ENCODE results near the gene LMO4. TPM values are rescaled to one million over a fixed set of nuclear protein-coding genes. Genes with fewer than 3 reads are reported as not detected.

Gene LMO4
- total RNA-seq, 1 donor from 2014 or later, result 28.0 TPM

GRCh38 chr1:87358219-87358618 is 29.5 kb downstream of the LMO4 start:
- DNase-seq (ENCODE audit: low read depth), result peak; percentile 1

DNA sequence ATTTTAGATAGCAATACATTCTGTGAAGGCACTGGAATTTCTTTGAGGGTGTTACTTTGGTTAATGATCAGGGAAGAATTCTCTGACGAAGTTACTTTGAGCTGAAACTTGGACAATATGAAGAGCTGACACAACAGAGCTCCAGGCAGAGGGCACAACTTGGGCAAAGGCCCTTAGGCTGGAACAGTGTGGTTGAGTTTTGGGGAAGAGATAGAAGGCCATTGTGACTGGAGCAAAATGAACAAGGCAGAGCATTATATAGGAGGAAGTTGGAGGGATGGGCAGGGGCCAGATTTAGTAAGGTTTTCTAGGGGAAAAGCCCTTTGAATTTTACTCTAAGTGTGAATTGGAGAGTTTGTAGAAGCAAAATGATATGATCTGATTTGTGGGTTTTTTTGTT is 30.9 kb downstream of the LMO4 start:
- no peak for DNase-seq (ENCODE audit: low read depth)

GRCh38 chr1:87362063-87362833 is 33.6 kb downstream of the LMO4 start:
- DNase-seq (ENCODE audit: low read depth), result no peak

- DNase-seq (ENCODE audit: low read depth), result peak; percentile 17
Observed at GRCh38 chr1:87362834-87363426, 34.2 kb downstream of the LMO4 start.

DNA sequence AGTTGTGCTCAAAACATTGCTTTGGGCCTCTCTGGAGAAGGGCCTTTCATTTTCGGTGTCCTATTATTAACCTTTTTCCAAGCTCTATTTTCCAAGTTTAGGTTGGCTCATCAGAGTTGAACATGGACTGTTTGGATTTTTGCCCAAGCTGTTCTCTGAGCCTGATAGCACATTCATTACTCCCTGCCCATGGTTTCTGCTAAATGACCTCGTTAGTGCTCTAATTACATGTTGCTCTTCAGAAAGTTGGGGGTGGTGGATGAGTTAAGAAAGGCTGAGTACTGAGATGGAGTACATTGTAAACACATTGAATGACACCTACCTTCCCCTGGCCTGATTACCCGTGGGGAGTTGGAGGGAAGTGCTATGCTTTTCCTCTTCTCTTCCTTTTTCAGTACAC is 38.9 kb downstream of the LMO4 start:
- no peak for DNase-seq (ENCODE audit: low read depth)

GRCh38 chr1:87368907-87369306 is 40.2 kb downstream of the LMO4 start:
- DNase-seq (ENCODE audit: low read depth), result no peak

DNA sequence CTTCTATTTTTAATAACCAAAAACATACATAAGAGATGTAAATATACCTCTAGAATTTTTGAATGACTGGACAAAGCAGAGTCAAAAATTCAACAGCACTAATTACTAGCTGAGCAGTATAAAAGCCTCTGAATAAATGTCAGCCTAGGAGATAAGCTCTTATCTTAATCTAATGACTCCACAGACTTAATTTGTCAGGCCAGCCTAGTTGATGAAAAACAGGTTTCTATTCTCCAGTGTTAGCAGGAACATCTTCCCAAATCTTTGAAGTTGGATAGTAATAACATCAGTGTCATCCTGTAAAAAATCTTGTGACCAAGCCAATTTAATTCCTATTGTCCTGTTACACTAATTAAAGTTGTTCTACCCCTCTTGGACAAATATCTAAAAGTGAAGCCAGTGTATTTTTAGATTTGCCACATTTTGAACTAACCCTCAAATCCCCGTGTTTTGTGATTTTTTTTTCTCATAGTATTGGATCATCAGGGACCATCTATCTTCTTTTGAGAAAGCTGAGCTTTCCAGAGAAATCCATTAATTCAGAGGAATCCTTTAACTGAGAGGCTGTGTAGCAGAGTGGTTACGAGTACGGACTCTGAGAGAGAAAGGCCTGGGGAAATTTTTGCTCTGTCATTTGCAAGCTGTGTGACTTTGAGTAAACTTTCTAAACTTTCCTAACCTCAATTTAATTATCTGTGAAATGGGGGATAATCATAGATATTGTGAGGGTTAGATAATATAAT is 41.2 kb downstream of the LMO4 start:
- DNase-seq (ENCODE audit: low read depth), result no peak

GRCh38 chr1:87370544-87370943 is 41.9 kb downstream of the LMO4 start:
- no peak for DNase-seq (ENCODE audit: low read depth)

DNA sequence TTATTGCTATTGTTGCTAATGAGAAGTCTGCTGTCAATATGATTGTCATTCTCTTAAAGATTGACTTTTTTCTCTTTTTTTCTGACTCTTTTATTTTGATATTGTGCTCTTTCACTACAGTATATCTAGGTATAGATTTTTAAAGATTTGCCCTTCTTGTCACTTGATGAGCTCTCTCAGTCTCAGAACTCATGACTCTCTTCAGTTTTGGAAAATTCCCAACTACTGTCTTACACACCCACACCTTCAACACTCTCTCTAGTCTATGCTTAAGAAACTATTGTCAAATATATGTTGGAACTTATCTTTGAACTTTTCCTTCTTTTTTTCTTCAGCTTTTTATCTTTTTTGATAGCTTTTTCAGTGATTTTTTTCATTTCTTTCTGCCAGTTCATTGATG is 50.6 kb downstream of the LMO4 start:
- DNase-seq (ENCODE audit: low read depth), result no peak

DNA sequence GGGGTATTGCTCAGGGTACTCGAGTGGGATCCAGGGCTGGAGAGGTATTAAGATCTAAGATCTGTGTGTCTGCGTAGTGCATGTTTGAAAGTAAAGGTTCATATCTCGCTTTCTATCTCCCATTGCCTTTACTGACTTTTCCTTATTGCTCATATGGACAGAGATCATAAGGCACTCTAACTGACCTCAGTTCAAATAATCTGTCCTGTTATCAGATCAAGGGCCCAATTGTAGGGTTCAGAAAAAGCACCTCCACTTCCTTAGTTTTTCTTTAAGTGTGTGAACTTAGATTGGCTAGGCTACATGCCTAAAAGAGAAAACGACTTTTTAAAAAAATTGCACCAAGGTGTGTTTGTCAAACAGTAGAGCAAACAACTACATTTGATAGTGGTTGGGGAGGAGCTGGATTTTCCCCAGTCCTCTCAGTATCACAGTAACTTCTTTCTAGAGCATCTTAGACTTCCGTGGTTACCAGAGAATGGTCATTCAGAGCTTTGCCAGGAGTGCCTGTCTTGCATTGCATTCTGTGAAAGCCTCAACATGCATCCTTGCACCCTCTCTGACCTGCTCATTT is 57.6 kb downstream of the LMO4 start:
- DNase-seq (ENCODE audit: low read depth), result no peak

DNA sequence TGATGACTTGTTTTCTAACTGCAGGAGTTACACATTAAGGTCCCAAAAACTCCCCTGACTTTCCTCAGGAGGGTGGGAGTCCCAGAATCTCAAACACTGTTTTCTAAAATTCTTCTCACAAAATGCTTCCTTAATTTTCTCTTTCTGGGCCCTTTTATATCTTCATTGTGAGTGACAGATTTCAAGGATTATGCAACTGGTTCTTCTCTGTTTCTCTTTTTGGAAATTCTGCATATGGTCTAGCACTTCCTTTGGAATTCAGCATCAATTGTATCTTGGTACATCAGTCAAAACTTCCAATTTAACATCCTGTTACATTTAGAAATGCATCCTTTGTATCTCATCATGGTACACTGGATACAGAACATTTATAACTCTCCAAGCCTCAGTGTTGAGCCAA is 59.7 kb downstream of the LMO4 start:
- DNase-seq (ENCODE audit: low read depth), result no peak

- no peak for DNase-seq (ENCODE audit: low read depth)
Observed at GRCh38 chr1:87389011-87389410, 60.3 kb downstream of the LMO4 start.

DNA sequence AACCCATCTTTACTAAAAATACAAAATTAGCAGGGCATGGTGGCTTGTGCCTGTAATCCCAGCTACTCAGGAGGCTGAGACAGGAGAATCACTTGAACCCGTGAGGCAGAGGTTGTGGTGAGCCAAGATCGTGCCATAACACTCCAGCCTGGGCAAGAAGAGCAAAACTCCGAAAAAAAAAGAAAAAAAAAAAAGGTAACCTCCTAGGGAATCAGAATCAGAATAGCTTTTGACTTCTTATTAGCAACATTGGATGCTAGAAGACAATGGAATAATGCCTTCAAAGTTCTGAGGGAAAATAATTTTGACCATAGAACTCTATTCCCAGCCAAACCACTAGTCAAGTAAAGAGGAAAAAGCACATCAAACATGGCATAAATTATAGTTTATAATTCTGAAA is 60.9 kb downstream of the LMO4 start:
- DNase-seq (ENCODE audit: low read depth), result no peak

- DNase-seq (ENCODE audit: low read depth), result peak; percentile 15
Observed at GRCh38 chr1:87392248-87393192, 63.8 kb downstream of the LMO4 start.

DNA sequence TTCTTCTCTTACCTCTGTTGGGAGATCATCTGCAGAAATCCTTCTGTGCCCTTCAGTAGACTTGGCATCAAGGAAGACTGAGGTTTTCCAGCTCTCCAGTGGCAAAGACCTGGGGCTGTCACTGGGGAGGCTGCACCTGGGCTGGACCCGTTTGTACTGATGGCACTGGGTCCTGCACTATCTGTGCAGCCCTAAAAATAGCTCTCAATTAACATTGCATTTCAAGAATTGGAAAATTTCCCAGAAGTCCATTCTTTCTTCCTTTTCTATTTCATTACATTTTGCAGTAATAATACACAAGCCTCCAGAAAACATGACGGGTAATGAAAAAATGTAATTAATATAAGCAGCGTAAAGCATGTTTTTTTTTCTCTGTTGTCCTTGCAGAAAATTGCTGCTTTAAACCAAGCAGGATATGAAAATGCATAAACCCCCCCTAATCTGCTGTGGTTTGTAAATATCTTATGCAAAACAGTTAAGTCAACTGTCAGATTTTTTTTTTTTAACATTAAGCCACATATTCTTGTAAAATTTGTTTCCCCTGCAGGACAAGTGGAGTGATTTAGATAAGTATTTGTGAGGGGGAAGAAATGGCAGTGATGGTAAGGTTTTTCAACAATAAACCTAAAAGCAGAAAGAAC is 64.9 kb downstream of the LMO4 start:
- DNase-seq (ENCODE audit: low read depth), result no peak

DNA sequence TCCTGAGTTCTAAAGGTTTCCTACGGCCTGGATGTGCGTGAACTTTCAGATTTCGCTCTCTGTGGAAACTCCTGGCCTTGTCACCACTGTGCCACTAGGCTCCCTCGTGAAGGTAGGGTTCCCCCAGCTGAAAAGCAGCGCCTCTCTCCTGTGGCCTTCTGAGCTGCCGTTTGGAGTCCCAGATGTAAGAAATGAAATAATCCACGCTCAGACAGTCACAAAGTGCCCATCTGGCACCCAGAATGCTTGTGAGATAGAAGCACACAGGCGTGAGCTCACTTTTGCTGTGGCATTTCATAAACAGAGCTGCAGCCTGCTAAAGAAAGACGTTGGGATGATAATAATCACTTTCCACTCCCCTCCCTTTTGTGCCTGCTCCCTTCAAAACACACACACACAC is 65.8 kb downstream of the LMO4 start:
- no peak for DNase-seq (ENCODE audit: low read depth)

DNA sequence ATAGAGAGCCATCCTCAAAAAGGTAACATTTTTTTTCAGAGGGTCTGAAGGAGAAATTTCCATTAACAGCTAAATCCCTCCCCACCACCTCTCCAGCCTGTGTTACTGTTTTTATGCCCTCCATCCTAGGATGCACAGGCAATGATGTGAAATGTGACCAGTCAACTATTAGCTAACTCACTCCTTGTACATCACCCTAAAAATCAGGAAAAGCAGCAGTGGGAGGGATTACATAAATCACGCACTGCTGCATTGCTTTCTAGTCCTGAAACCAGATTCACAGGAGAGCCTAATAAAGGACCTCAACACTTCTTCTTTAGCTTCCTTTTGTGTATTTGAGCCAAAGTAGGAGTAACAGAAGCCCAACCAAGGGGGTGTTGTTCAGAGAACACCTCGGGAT is 66.3 kb downstream of the LMO4 start:
- DNase-seq (ENCODE audit: low read depth), result no peak

All from myocyte (in vitro differentiated cells).